ENCODE measurements around the gene FTL.

The FTL gene

GRCh38 chr19:48950830-48951519 lies 14.1 kb upstream of the FTL start:
- TF ChIP-seq JUND (IDR thresholded peaks at IDR 0.05; ENCODE audit: low read depth): no peak

GRCh38 chr19:48953141-48953540 lies 12.0 kb upstream of the FTL start:
- DNase-seq (ENCODE audit: low read depth in 1 of 2, low spot score in 1 of 2): no peak
- in situ Hi-C loops (cut with HindIII; ENCODE audit: low pct_unique_long_range_greater_than_20kb, low sequenced_read_pairs): no loop called here
- TF ChIP-seq JUND (IDR thresholded peaks at IDR 0.05; ENCODE audit: low read depth): no peak

More at GRCh38 chr19:48950830-48951519, 14.1 kb upstream of the FTL start:
- in situ Hi-C loops (cut with HindIII; ENCODE audit: low pct_unique_long_range_greater_than_20kb, low sequenced_read_pairs): no loop called here
- DNase-seq (ENCODE audit: low read depth in 1 of 2, low spot score in 1 of 2): no peak

- in situ Hi-C loops (cut with HindIII; ENCODE audit: low pct_unique_long_range_greater_than_20kb, low sequenced_read_pairs): no loop called here
- no peak for TF ChIP-seq JUND (IDR thresholded peaks at IDR 0.05; ENCODE audit: low read depth)
Measured at GRCh38 chr19:48953990-48954594, 11.0 kb upstream of the FTL start.

GRCh38 chr19:48954595-48955307 lies 10.4 kb upstream of the FTL start, which contains the start of gene BAX:
BAX (plus strand) TSS chr19:48954875; CDS start chr19:48954929, 54 bp downstream.
- DNase-seq (ENCODE audit: low read depth in 1 of 2, low spot score in 1 of 2): peak; percentile 93 to 97
- in situ Hi-C loops (cut with HindIII; ENCODE audit: low pct_unique_long_range_greater_than_20kb, low sequenced_read_pairs): no loop called here
- TF ChIP-seq JUND (IDR thresholded peaks at IDR 0.05; ENCODE audit: low read depth): no peak

More at GRCh38 chr19:48953990-48954594, 11.0 kb upstream of the FTL start:
- no peak for DNase-seq (ENCODE audit: low read depth in 1 of 2, low spot score in 1 of 2)

- in situ Hi-C loops (cut with HindIII; ENCODE audit: low pct_unique_long_range_greater_than_20kb, low sequenced_read_pairs): no loop called here
- no peak for DNase-seq (ENCODE audit: low read depth in 1 of 2, low spot score in 1 of 2)
- TF ChIP-seq JUND (IDR thresholded peaks at IDR 0.05; ENCODE audit: low read depth): no peak
Measured at GRCh38 chr19:48955308-48955958, 9.7 kb upstream of the FTL start.

GRCh38 chr19:48958006-48958405 lies 7.1 kb upstream of the FTL start:
- in situ Hi-C loops (cut with HindIII; ENCODE audit: low pct_unique_long_range_greater_than_20kb, low sequenced_read_pairs): no loop called here
- no peak for TF ChIP-seq JUND (IDR thresholded peaks at IDR 0.05; ENCODE audit: low read depth)
- DNase-seq (ENCODE audit: low read depth in 1 of 2, low spot score in 1 of 2): no peak

GRCh38 chr19:48959341-48960239 lies 5.5 kb upstream of the FTL start:
- in situ Hi-C loops (cut with HindIII; ENCODE audit: low pct_unique_long_range_greater_than_20kb, low sequenced_read_pairs): no loop called here
- no peak for DNase-seq (ENCODE audit: low read depth in 1 of 2, low spot score in 1 of 2)
- no peak for TF ChIP-seq JUND (IDR thresholded peaks at IDR 0.05; ENCODE audit: low read depth)

- in situ Hi-C loops (cut with HindIII; ENCODE audit: low pct_unique_long_range_greater_than_20kb, low sequenced_read_pairs): no loop called here
- DNase-seq (ENCODE audit: low read depth in 1 of 2, low spot score in 1 of 2): no peak
- TF ChIP-seq JUND (IDR thresholded peaks at IDR 0.05; ENCODE audit: low read depth): no peak
Measured at GRCh38 chr19:48961051-48961649, 4.0 kb upstream of the FTL start.

GRCh38 chr19:48961673-48962028 lies 3.5 kb upstream of the FTL start:
- in situ Hi-C loops (cut with HindIII; ENCODE audit: low pct_unique_long_range_greater_than_20kb, low sequenced_read_pairs): no loop called here
- DNase-seq (ENCODE audit: low read depth in 1 of 2, low spot score in 1 of 2): no peak
- TF ChIP-seq JUND (IDR thresholded peaks at IDR 0.05; ENCODE audit: low read depth): no peak

- in situ Hi-C loops (cut with HindIII; ENCODE audit: low pct_unique_long_range_greater_than_20kb, low sequenced_read_pairs): no loop called here
- TF ChIP-seq JUND (IDR thresholded peaks at IDR 0.05; ENCODE audit: low read depth): no peak
- no peak for DNase-seq (ENCODE audit: low read depth in 1 of 2, low spot score in 1 of 2)
Measured at GRCh38 chr19:48962029-48962848, 2.9 kb upstream of the FTL start.

GRCh38 chr19:48962849-48963165 lies 2.3 kb upstream of the FTL start:
- TF ChIP-seq JUND (IDR thresholded peaks at IDR 0.05; ENCODE audit: low read depth): no peak
- in situ Hi-C loops (cut with HindIII; ENCODE audit: low pct_unique_long_range_greater_than_20kb, low sequenced_read_pairs): no loop called here
- DNase-seq (ENCODE audit: low read depth in 1 of 2, low spot score in 1 of 2): no peak
